GM18519 (cell line): Measurements from ENCODE around the gene PREX1.

Source experiments
- ATAC-seq: cut with Tn5 transposase; IDR thresholded peaks from one replicate; pipeline ENCODE4 v1.9.1; 2021; ENCODE audit warnings: mild to moderate bottlenecking, moderate library complexity; ENCODE audit not compliant: unreplicated experiment, low FRiP score

The PREX1 gene

GRCh38 chr20:48669946-48670605 lies 157.7 kb downstream of the PREX1 start:
- no peak for ATAC-seq

GRCh38 chr20:48668451-48668946 lies 159.3 kb downstream of the PREX1 start:
- no peak for ATAC-seq

GRCh38 chr20:48667889-48668413 lies 159.8 kb downstream of the PREX1 start:
- no peak for ATAC-seq

- ATAC-seq: no peak
Observed at GRCh38 chr20:48667481-48667880, 160.3 kb downstream of the PREX1 start.

GRCh38 chr20:48665785-48666184 lies 162.0 kb downstream of the PREX1 start:
- no peak for ATAC-seq

GRCh38 chr20:48662711-48663110 lies 165.1 kb downstream of the PREX1 start:
- ATAC-seq: no peak

GRCh38 chr20:48661575-48662455 lies 166.0 kb downstream of the PREX1 start:
- no peak for ATAC-seq

- ATAC-seq: no peak
Observed at GRCh38 chr20:48660788-48661187, 167.0 kb downstream of the PREX1 start.

GRCh38 chr20:48659858-48660257 lies 167.9 kb downstream of the PREX1 start:
- ATAC-seq: no peak

- ATAC-seq: no peak
Observed at GRCh38 chr20:48658505-48658904, 169.3 kb downstream of the PREX1 start.

- no peak for ATAC-seq
Observed at GRCh38 chr20:48658198-48658476, 169.7 kb downstream of the PREX1 start.

- no peak for ATAC-seq
Observed at GRCh38 chr20:48657426-48658197, 170.2 kb downstream of the PREX1 start.

- no peak for ATAC-seq
Observed at GRCh38 chr20:48656661-48657211, 171.1 kb downstream of the PREX1 start.

- no peak for ATAC-seq
Observed at GRCh38 chr20:48656137-48656536, 171.7 kb downstream of the PREX1 start.

GRCh38 chr20:48653706-48654051 lies 174.1 kb downstream of the PREX1 start:
- ATAC-seq: no peak

- no peak for ATAC-seq
Observed at GRCh38 chr20:48652961-48653705, 174.7 kb downstream of the PREX1 start.

GRCh38 chr20:48651960-48652359 lies 175.8 kb downstream of the PREX1 start:
- ATAC-seq: no peak

- ATAC-seq: no peak
Observed at GRCh38 chr20:48651271-48651670, 176.5 kb downstream of the PREX1 start.

- no peak for ATAC-seq
Observed at GRCh38 chr20:48649868-48650267, 177.9 kb downstream of the PREX1 start.

- ATAC-seq: no peak
Observed at GRCh38 chr20:48649104-48649626, 178.6 kb downstream of the PREX1 start.
